ACC112 (cell line): Measurements from ENCODE around the gene MMP21.
A peak's percentile ranks its signal among the peaks of the same experiment; 100 is the strongest.

Experiments used
- H2AFZ ChIP-seq: fragments of 200-600 bp; sonication (generic); one replicate; pipeline ENCODE4 v1.6.0; 2017; ENCODE audit warnings: antibody characterized with exemption, low read length; ENCODE audit not compliant: unreplicated experiment
- H3K27ac ChIP-seq: fragments of 200-600 bp; sonication (generic); 2 replicates; pipeline ENCODE4 v1.5.1; 2014; ENCODE audit warnings: low read depth, mild to moderate bottlenecking, antibody characterized with exemption, low read length, moderate library complexity
- H3K27me3 ChIP-seq: fragments of 200-600 bp; sonication (generic); 2 replicates; pipeline ENCODE4 v1.6.1; 2014; ENCODE audit warnings: mild to moderate bottlenecking, antibody characterized with exemption, low read length, moderate library complexity, mixed read lengths; ENCODE audit not compliant: insufficient read depth
- H3K36me3 ChIP-seq: fragments of 200-600 bp; sonication (generic); 2 replicates; pipeline ENCODE4 v1.6.1; 2016; ENCODE audit warnings: mild to moderate bottlenecking, antibody characterized with exemption, low read length, moderate library complexity, mixed read lengths; ENCODE audit not compliant: insufficient read depth
- H3K4me1 ChIP-seq: fragments of 200-600 bp; sonication (generic); one replicate; pipeline ENCODE4 v1.6.1; 2016; ENCODE audit warnings: low read length, mixed read lengths; ENCODE audit not compliant: insufficient read depth, unreplicated experiment, control insufficient read depth
- H3K4me3 ChIP-seq: fragments of 200-600 bp; sonication (generic); 2 replicates; pipeline ENCODE4 v1.5.1; 2014; ENCODE audit warnings: mild to moderate bottlenecking, low read depth, low read length
- H3K79me2 ChIP-seq: fragments of 200-600 bp; sonication (generic); one replicate; pipeline ENCODE4 v1.6.0; 2016; ENCODE audit warnings: low read length; ENCODE audit not compliant: control insufficient read depth, unreplicated experiment, insufficient read depth

Gene MMP21

GRCh38 chr10:125734823-125735222 is 40.8 kb downstream of the MMP21 start:
- no peaks in the 10 kb centered on the region for H3K79me2 ChIP-seq
- H3K27ac ChIP-seq, result no peak overlapping the region
- H3K27me3 ChIP-seq, result no peaks in the 10 kb centered on the region
- H2AFZ ChIP-seq, result no peak overlapping the region
- no peak overlapping the region for H3K4me3 ChIP-seq
- H3K36me3 ChIP-seq, result peaks cover 71% of the 10 kb centered on the region
- H3K4me1 ChIP-seq, result no peaks in the 10 kb centered on the region

GRCh38 chr10:125734148-125734547 is 41.5 kb downstream of the MMP21 start:
- Histone ChIP-seq H3K4me3 (no peak overlapping the region), H3K27me3 (no peaks in the 10 kb centered on the region), H3K36me3 (peaks cover 70% of the 10 kb centered on the region), H3K27ac (no peak overlapping the region), H2AFZ (no peak overlapping the region), H3K4me1 (no peaks in the 10 kb centered on the region), H3K79me2 (no peaks in the 10 kb centered on the region)

- H3K27me3 ChIP-seq, result no peaks in the 10 kb centered on the region
- H3K4me3 ChIP-seq, result no peak overlapping the region
- no peak overlapping the region for H2AFZ ChIP-seq
- no peaks in the 10 kb centered on the region for H3K4me1 ChIP-seq
- no peak overlapping the region for H3K27ac ChIP-seq
- peaks cover 3% of the 10 kb centered on the region for H3K79me2 ChIP-seq
- H3K36me3 ChIP-seq, result peaks cover 78% of the 10 kb centered on the region
Measured at GRCh38 chr10:125727436-125727835, 48.2 kb downstream of the MMP21 start.

- Histone ChIP-seq H2AFZ (no peak overlapping the region), H3K79me2 (peaks cover 4% of the 10 kb centered on the region), H3K27ac (no peak overlapping the region), H3K4me3 (no peak overlapping the region), H3K27me3 (no peaks in the 10 kb centered on the region), H3K36me3 (peaks cover 80% of the 10 kb centered on the region), H3K4me1 (peaks cover under 1% of the 10 kb centered on the region)
Measured at GRCh38 chr10:125726914-125727313, 48.7 kb downstream of the MMP21 start.

GRCh38 chr10:125722811-125723210 is 52.8 kb downstream of the MMP21 start:
- Histone ChIP-seq H2AFZ (no peak overlapping the region), H3K36me3 (peaks cover 61% of the 10 kb centered on the region), H3K4me3 (no peak overlapping the region), H3K27me3 (no peaks in the 10 kb centered on the region), H3K79me2 (peaks cover 27% of the 10 kb centered on the region), H3K27ac (no peak overlapping the region), H3K4me1 (peaks cover 16% of the 10 kb centered on the region)

- peaks cover 16% of the 10 kb centered on the region for H3K4me1 ChIP-seq
- H3K4me3 ChIP-seq, result peak overlapping the region; percentile 94
- peaks cover 27% of the 10 kb centered on the region for H3K79me2 ChIP-seq
- H2AFZ ChIP-seq, result no peak overlapping the region
- H3K27me3 ChIP-seq, result no peaks in the 10 kb centered on the region
- H3K27ac ChIP-seq, result no peak overlapping the region
- peaks cover 46% of the 10 kb centered on the region for H3K36me3 ChIP-seq
Measured at GRCh38 chr10:125721035-125721434, 54.6 kb downstream of the MMP21 start.

GRCh38 chr10:125720002-125720382 is 55.6 kb downstream of the MMP21 start:
- Histone ChIP-seq H3K27ac (peak overlapping the region; percentile 44; the same call in 1 of the 2 replicates), H3K79me2 (peaks cover 27% of the 10 kb centered on the region)

GRCh38 chr10:125719173-125720001 is 56.2 kb downstream of the MMP21 start, which contains the start of gene EDRF1:
EDRF1 (plus strand) TSS chr10:125719709; CDS start chr10:125719808, 99 bp downstream.
- peak within 1 kb of the TSS; percentile 94 for H3K4me3 ChIP-seq
- H3K36me3 ChIP-seq, result peaks cover 31% of the 10 kb centered on the region
- peaks cover 16% of the 10 kb centered on the region for H3K4me1 ChIP-seq
- H2AFZ ChIP-seq, result peak within 1 kb of the TSS; percentile 92
- peak within 1 kb of the TSS; percentile 66 for H3K27ac ChIP-seq
- peaks cover 27% of the 10 kb centered on the region for H3K79me2 ChIP-seq
- H3K27me3 ChIP-seq, result no peaks in the 10 kb centered on the region

More at GRCh38 chr10:125720002-125720382, 55.6 kb downstream of the MMP21 start:
- H3K4me1 ChIP-seq, result peaks cover 16% of the 10 kb centered on the region
- peaks cover 37% of the 10 kb centered on the region for H3K36me3 ChIP-seq
- peak overlapping the region; percentile 94 for H3K4me3 ChIP-seq
- H3K27me3 ChIP-seq, result no peaks in the 10 kb centered on the region
- H2AFZ ChIP-seq, result peak overlapping the region; percentile 92
